Osteocyte (in vitro differentiated cells): ENCODE data around the gene MFSD11. TPM values are rescaled to one million over a fixed set of nuclear protein-coding genes. Genes with fewer than 3 reads are reported as not detected.
"Not testable (repeated sequence)": the region's sequence is repeated elsewhere in the genome, so short reads cannot be mapped to it uniquely, and the experiment has no call there.

Experiments used
- DNase-seq: peaks from one replicate; pipeline ENCODE4 v3.0.0; 2021; ENCODE audit warnings: mixed read lengths; ENCODE audit not compliant: unreplicated experiment; ENCODE audit errors: extremely low spot score
- H3K27ac Mint-ChIP-seq: one replicate; pipeline ENCODE4 v1.8.0; 2021; ENCODE audit warnings: mild to moderate bottlenecking, mixed read lengths; ENCODE audit not compliant: unreplicated experiment
- H3K27me3 Mint-ChIP-seq: one replicate; pipeline ENCODE4 v1.8.0; 2021; ENCODE audit warnings: mixed read lengths; ENCODE audit not compliant: unreplicated experiment
- H3K36me3 Mint-ChIP-seq: one replicate; pipeline ENCODE4 v1.8.0; 2021; ENCODE audit warnings: mixed read lengths; ENCODE audit not compliant: unreplicated experiment
- H3K4me1 Mint-ChIP-seq: one replicate; pipeline ENCODE4 v1.8.0; 2021; ENCODE audit warnings: mixed read lengths; ENCODE audit not compliant: unreplicated experiment
- H3K4me3 Mint-ChIP-seq: one replicate; pipeline ENCODE4 v1.8.0; 2021; ENCODE audit warnings: mild to moderate bottlenecking, moderate library complexity, mixed read lengths; ENCODE audit not compliant: unreplicated experiment
- H3K9me3 Mint-ChIP-seq: one replicate; pipeline ENCODE4 v1.8.0; 2021; ENCODE audit warnings: mixed read lengths; ENCODE audit not compliant: unreplicated experiment
- total RNA-seq: library from RNA; stranded (reverse); gene quantifications from 2 replicates; pipeline ENCODE4 v1.2.1, GENCODE V29; 2021
- TF ChIP-seq, protein P1 (sequence below): fragments of 200-600 bp; sonication (generic); IDR thresholded peaks from 2 replicates; pipeline ENCODE4 v1.5.0; 2021; ENCODE audit warnings: antibody characterized with exemption, mild to moderate bottlenecking, moderate library complexity

MFSD11 gene
- total RNA-seq, 1 donor from 2014 or later: 33.0 TPM

GRCh38 chr17:76727745-76728456 lies 10.0 kb upstream of the MFSD11 start:
- TF ChIP-seq, protein P1, sequence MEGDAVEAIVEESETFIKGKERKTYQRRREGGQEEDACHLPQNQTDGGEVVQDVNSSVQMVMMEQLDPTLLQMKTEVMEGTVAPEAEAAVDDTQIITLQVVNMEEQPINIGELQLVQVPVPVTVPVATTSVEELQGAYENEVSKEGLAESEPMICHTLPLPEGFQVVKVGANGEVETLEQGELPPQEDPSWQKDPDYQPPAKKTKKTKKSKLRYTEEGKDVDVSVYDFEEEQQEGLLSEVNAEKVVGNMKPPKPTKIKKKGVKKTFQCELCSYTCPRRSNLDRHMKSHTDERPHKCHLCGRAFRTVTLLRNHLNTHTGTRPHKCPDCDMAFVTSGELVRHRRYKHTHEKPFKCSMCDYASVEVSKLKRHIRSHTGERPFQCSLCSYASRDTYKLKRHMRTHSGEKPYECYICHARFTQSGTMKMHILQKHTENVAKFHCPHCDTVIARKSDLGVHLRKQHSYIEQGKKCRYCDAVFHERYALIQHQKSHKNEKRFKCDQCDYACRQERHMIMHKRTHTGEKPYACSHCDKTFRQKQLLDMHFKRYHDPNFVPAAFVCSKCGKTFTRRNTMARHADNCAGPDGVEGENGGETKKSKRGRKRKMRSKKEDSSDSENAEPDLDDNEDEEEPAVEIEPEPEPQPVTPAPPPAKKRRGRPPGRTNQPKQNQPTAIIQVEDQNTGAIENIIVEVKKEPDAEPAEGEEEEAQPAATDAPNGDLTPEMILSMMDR: no peak
- H3K4me1 Mint-ChIP-seq: peaks cover 36% of the 10 kb centered on the region
- no peaks in the 10 kb centered on the region for H3K27me3 Mint-ChIP-seq
- H3K36me3 Mint-ChIP-seq: peaks cover 18% of the 10 kb centered on the region
- no peaks in the 10 kb centered on the region for H3K9me3 Mint-ChIP-seq
- peak overlapping the region; percentile 95 for H3K4me3 Mint-ChIP-seq
- peak overlapping the region; percentile 97 for H3K27ac Mint-ChIP-seq
- DNase-seq: no peak

GRCh38 chr17:76731800-76732733 lies 5.9 kb upstream of the MFSD11 start:
- peaks cover 55% of the 10 kb centered on the region for H3K4me1 Mint-ChIP-seq
- not testable (repeated sequence) for H3K4me3 Mint-ChIP-seq, H3K27me3 Mint-ChIP-seq, H3K9me3 Mint-ChIP-seq, DNase-seq
- peak overlapping the region; percentile 2 for H3K27ac Mint-ChIP-seq
- peaks cover 40% of the 10 kb centered on the region for H3K36me3 Mint-ChIP-seq

GRCh38 chr17:76732734-76733617 lies 4.9 kb upstream of the MFSD11 start:
- Mint-ChIP-seq H3K4me3 (no peak overlapping the region), H3K27me3 (no peaks in the 10 kb centered on the region), H3K36me3 (peaks cover 40% of the 10 kb centered on the region), H3K27ac (no peak overlapping the region), H3K4me1 (peaks cover 46% of the 10 kb centered on the region), H3K9me3 (no peaks in the 10 kb centered on the region)
- no peak for DNase-seq
- TF ChIP-seq, protein P1: no peak

GRCh38 chr17:76733618-76733957 lies 4.3 kb upstream of the MFSD11 start:
- peak overlapping the region; percentile 96 for H3K27ac Mint-ChIP-seq
- no peaks in the 10 kb centered on the region for H3K9me3 Mint-ChIP-seq
- TF ChIP-seq, protein P1: no peak
- peak overlapping the region; percentile 95 for H3K4me3 Mint-ChIP-seq
- peaks cover 46% of the 10 kb centered on the region for H3K4me1 Mint-ChIP-seq
- H3K27me3 Mint-ChIP-seq: no peaks in the 10 kb centered on the region
- DNase-seq: no peak
- peaks cover 40% of the 10 kb centered on the region for H3K36me3 Mint-ChIP-seq

DNA sequence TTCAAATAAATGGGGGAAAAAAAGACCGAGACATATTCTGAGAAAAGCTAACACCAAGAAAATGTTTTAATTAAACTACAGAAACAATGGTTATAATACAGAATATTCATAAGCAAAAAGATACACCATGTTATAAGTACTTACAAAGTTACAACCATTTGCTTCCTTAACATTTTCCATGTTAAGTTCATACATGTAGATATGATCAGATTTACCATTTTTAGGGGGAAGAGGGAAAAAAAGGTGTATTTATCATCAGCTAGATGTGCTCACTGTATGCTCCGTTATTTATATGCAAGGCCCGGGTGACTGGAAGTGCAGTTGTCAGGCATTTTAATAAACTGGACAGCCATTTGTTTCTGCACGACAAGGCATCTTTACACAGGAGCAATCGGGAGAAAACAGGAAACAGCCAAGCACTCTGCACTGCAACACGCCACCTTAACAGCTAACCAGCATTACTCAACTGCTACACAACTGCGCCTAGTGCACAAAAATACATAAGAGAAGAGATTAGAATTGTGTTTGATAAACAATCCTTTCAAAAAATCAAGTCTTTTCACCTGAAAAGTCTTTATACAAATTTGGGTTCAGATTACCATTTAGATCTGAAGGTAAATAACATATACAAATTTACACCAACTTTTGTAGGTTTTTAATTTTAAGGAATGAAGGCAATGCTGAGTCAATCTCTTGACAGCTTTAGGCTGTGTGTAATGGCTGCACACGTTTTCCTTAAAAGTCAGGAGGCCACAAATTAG lies 3.7 kb upstream of the MFSD11 start:
- Mint-ChIP-seq H3K4me1 (peaks cover 50% of the 10 kb centered on the region), H3K27ac (peak overlapping the region; percentile 96), H3K9me3 (no peaks in the 10 kb centered on the region), H3K36me3 (peaks cover 40% of the 10 kb centered on the region), H3K4me3 (peak overlapping the region; percentile 95), H3K27me3 (no peaks in the 10 kb centered on the region)
- TF ChIP-seq, protein P1: no peak
- no peak for DNase-seq
